Heart left ventricle (tissue), 16 donors: Measurements from ENCODE around the gene BEAN1. TPM values are rescaled to one million over a fixed set of nuclear protein-coding genes. Genes with fewer than 3 reads are reported as not detected.

Experiments
- ATAC-seq, 4 donors: fragments of 200-7000 bp; cut with Tn5 transposase; one replicate each; pipeline ENCODE4 v1.9.1; 2020 to 2022; ENCODE audit warnings: moderate library complexity in 4 of 4, mild to moderate bottlenecking in 3 of 4, moderate number of reproducible peaks in 1 of 4
- DNase-seq, 5 donors: peaks; one replicate each; pipeline ENCODE4 v3.0.0-alpha.2; 2020
- H3K27ac ChIP-seq, 12 donors: fragments of 200-600 bp; sonication (generic) in 4 of 12; one replicate each; pipeline versions ENCODE4 v1.5.0 to v1.8.0; 2016 to 2022; ENCODE audit warnings: mild to moderate bottlenecking in 2 of 12
- H3K27me3 ChIP-seq, 9 donors: fragments of 200-600 bp; sonication (generic) in 2 of 9; one replicate each; pipeline versions ENCODE4 v1.5.1 to v1.8.0; 2016 to 2022; ENCODE audit warnings: mild to moderate bottlenecking in 3 of 9
- H3K36me3 ChIP-seq, 9 donors: fragments of 200-600 bp; sonication (generic) in 2 of 9; one replicate each; pipeline versions ENCODE4 v1.5.0 to v1.8.0; 2018 to 2022; ENCODE audit warnings: mild to moderate bottlenecking in 2 of 9
- H3K4me1 ChIP-seq, 12 donors: fragments of 200-600 bp; sonication (generic) in 4 of 12; one replicate each; pipeline versions ENCODE4 v1.5.0 to v1.8.0; 2016 to 2022; ENCODE audit warnings: mild to moderate bottlenecking in 3 of 12
- H3K4me3 ChIP-seq, 12 donors: fragments of 200-600 bp; sonication (generic) in 4 of 12; one replicate each; pipeline versions ENCODE4 v1.5.0 to v1.8.0; 2017 to 2022; ENCODE audit warnings: mild to moderate bottlenecking in 9 of 12, moderate library complexity in 4 of 12
- H3K9me3 ChIP-seq, 12 donors: fragments of 200-600 bp; sonication (generic) in 4 of 12; one replicate each; pipeline versions ENCODE4 v1.5.0 to v1.8.0; 2016 to 2022; ENCODE audit warnings: mild to moderate bottlenecking in 1 of 12
- CTCF ChIP-seq, 12 donors: fragments of 200-600 bp; sonication (generic) in 4 of 12; IDR thresholded peaks; one replicate each; pipeline versions ENCODE4 v1.5.0 to v1.8.0; 2018 to 2022; ENCODE audit warnings: antibody characterized with exemption in 12 of 12, mild to moderate bottlenecking in 5 of 12
- POLR2A ChIP-seq, 2 donors: fragments of 450-650 bp; IDR thresholded peaks; one replicate each; pipeline ENCODE4 v1.6.1; 2017; ENCODE audit warnings: antibody characterized with exemption in 2 of 2, mild to moderate bottlenecking in 2 of 2, moderate library complexity in 2 of 2
- WGBS, 4 donors: extraction: QIAGEN DNeasy Blood & Tissue Kit in 2 of 4; methylation state at CpG; one replicate each; pipeline versions ENCODE4 v1.1.5 to v1.1.7; 2013 to 2018; 5-methylcytosine and 5-hydroxymethylcytosine counted together
- intact Hi-C, 10 donors: fragments of 100-400 bp; cut with DNase I; formaldehyde crosslinking; loops; one replicate each; pipeline versions ENCODE4 v1.11.1 to v1.14.2; 2022
- polyA plus RNA-seq, 2 donors: library from polyadenylated mRNA; stranded (reverse); fragments of 200-250 nt; gene quantifications; one replicate each; pipeline ENCODE4 v1.2.3, GENCODE V29; 2013
- total RNA-seq, 9 donors: library from RNA; depleted of rRNA in 2 of 9; stranded (reverse); fragments of >200 nt in 2 of 9; fragmentation: NEBNext Ultra II Directional in 3 of 9; extraction: Animal tissue kit (Norgen Biotek cat#: 25700) in 3 of 9; gene quantifications; one replicate each; pipeline versions ENCODE4 v1.1.0 to v1.2.4, GENCODE V29; 2016 to 2023
- donor health status: ischemic (EF 13 %, LVEDD 7.1; RV severe dilation, severe dysfunction).
- donor health status: healthy with polysubstance abuse.
- donor health status: DM: no; HTN: yes; CAD: no.
- donor health status: DM: no; HTN: no; CAD: no.
- donor health status: ischemic (EF 25% LVEDD 6.9; RV normal size, moderate dysfunction).
- donor health status: ischemic (EF 25% LVEDD 5.7; RV mildly dilated, moderate dysfunction).
- donor health status: healthy.
- donor health status: DM: yes; HTN: yes; CAD: no.
- donor health status: ischemic (EF 35%, LVEDD 5.7; RV mildly dilated, moderate dysfunction).
- donor health status: nonischemic (EF 11% LVEDD 7.7; RV severe dilation, severe dysfunction).
- donor health status: DM: yes; HTN: yes; CAD: no.
- donor health status: PGD.
- donor health status: ischemic (EF 29% LVEDD 5.4; RV normal size, mild dysfunction).
- donor health status: nonischemic (EF 23%, LVEDD 6.1; RV moderate dilation, normal function).

Gene BEAN1
- total and polyA plus RNA-seq, 11 donors, result 0.30 to 8.8 (median 1.5) TPM

- 89 to 94% (median 93%) methylated on average over 4 of the region's 4 CpGs for WGBS, 4 donors
- H3K9me3 ChIP-seq, result no peaks in the 10 kb centered on the region
- H3K4me3 ChIP-seq, result no peak overlapping the region
- no peak for TF ChIP-seq POLR2A (IDR thresholded peaks at IDR 0.05)
- TF ChIP-seq CTCF (IDR thresholded peaks at IDR 0.05), result no peak
- no peak overlapping the region for H3K27ac ChIP-seq
- ATAC-seq (no peak), DNase-seq (no peak)
- H3K4me1 ChIP-seq, result peaks cover 0 to 12% (median 5%) of the 10 kb centered on the region in 12 donors
- H3K27me3 ChIP-seq, result no peaks in the 10 kb centered on the region
- intact Hi-C loops, result no loop called here
- H3K36me3 ChIP-seq, result no peaks in the 10 kb centered on the region
Measured at GRCh38 chr16:66473654-66474519, 46.8 kb downstream of the BEAN1 start.

GRCh38 chr16:66474750-66475199 lies 47.7 kb downstream of the BEAN1 start:
- no peaks in the 10 kb centered on the region for H3K36me3 ChIP-seq
- no peak for ATAC-seq
- H3K4me3 ChIP-seq, result no peak overlapping the region
- WGBS, 4 donors, result 41 to 51% (median 43%) methylated on average over 4 of the region's 4 CpGs
- no peaks in the 10 kb centered on the region for H3K9me3 ChIP-seq
- peaks cover 0 to 15% (median 5%) of the 10 kb centered on the region in 12 donors for H3K4me1 ChIP-seq
- TF ChIP-seq POLR2A (IDR thresholded peaks at IDR 0.05) (no peak), CTCF (IDR thresholded peaks at IDR 0.05) (no peak)
- DNase-seq, result no peak
- H3K27ac ChIP-seq, result no peak overlapping the region
- H3K27me3 ChIP-seq, result no peaks in the 10 kb centered on the region
- intact Hi-C loops, result loop anchor here in 1 of 10 donors (5.0 kb wide), 1 partner anchor 52 kb away; no protein-coding TSS in a partner anchor

- no peaks in the 10 kb centered on the region for H3K27me3 ChIP-seq
- H3K36me3 ChIP-seq, result no peaks in the 10 kb centered on the region
- no peak overlapping the region for H3K27ac ChIP-seq
- WGBS, 4 donors, result 75 to 90% (median 79%) methylated on average over 2 of the region's 2 CpGs
- H3K9me3 ChIP-seq, result no peaks in the 10 kb centered on the region
- no peak for DNase-seq
- TF ChIP-seq CTCF (IDR thresholded peaks at IDR 0.05) (no peak), POLR2A (IDR thresholded peaks at IDR 0.05) (no peak)
- intact Hi-C loops, result loop anchor here in 1 of 10 donors (5.0 kb wide), 1 partner anchor 53 kb away; no protein-coding TSS in a partner anchor
- peaks cover 0 to 15% (median 5%) of the 10 kb centered on the region in 12 donors for H3K4me1 ChIP-seq
- no peak overlapping the region for H3K4me3 ChIP-seq
- no peak for ATAC-seq
Measured at GRCh38 chr16:66475232-66475631, 48.1 kb downstream of the BEAN1 start.

GRCh38 chr16:66476328-66477027 lies 49.4 kb downstream of the BEAN1 start:
- no peak for TF ChIP-seq CTCF (IDR thresholded peaks at IDR 0.05)
- TF ChIP-seq POLR2A (IDR thresholded peaks at IDR 0.05), result no peak
- Histone ChIP-seq H3K4me1 (peaks cover 0 to 15% (median 5%) of the 10 kb centered on the region in 12 donors), H3K4me3 (no peak overlapping the region), H3K27me3 (no peaks in the 10 kb centered on the region), H3K9me3 (no peaks in the 10 kb centered on the region), H3K27ac (no peak overlapping the region), H3K36me3 (no peaks in the 10 kb centered on the region)
- ATAC-seq, result no peak
- WGBS, 4 donors, result 53 to 68% (median 65%) methylated on average over 7 to 8 of the region's 8 CpGs
- DNase-seq, result no peak
- intact Hi-C loops, result loop anchor here in 1 of 10 donors (5.0 kb wide), 1 partner anchor 54 kb away; no protein-coding TSS in a partner anchor
